Stimulated activated naive CD4-positive, alpha-beta T cell (primary cell): ENCODE measurements around the gene DYRK3.

Experiments used
- DNase-seq, 6 experiments: peaks; one replicate each; lab custom pipeline; 2025; lab: John Stamatoyannopoulos, UW

DYRK3 gene

GRCh38 chr1:206661161-206661820 is 26.0 kb downstream of the DYRK3 start:
- DNase-seq = no peak

GRCh38 chr1:206662396-206663092 is 27.2 kb downstream of the DYRK3 start:
- no peak for DNase-seq

GRCh38 chr1:206663362-206663761 is 28.0 kb downstream of the DYRK3 start:
- no peak for DNase-seq

- peak; percentile 39 to 85 (median 63) for DNase-seq
Measured at GRCh38 chr1:206663832-206664652, 28.7 kb downstream of the DYRK3 start.

- DNase-seq = no peak
Measured at GRCh38 chr1:206664740-206665139, 29.4 kb downstream of the DYRK3 start.

GRCh38 chr1:206666031-206666561 is 30.8 kb downstream of the DYRK3 start:
- no peak for DNase-seq

GRCh38 chr1:206666954-206667665 is 31.8 kb downstream of the DYRK3 start:
- DNase-seq = no peak

- DNase-seq = no peak
Measured at GRCh38 chr1:206668351-206668750, 33.0 kb downstream of the DYRK3 start.

GRCh38 chr1:206668874-206669410 is 33.6 kb downstream of the DYRK3 start:
- no peak for DNase-seq

- no peak for DNase-seq
Measured at GRCh38 chr1:206672011-206672688, 36.8 kb downstream of the DYRK3 start.

- no peak for DNase-seq
Measured at GRCh38 chr1:206672844-206673758, 37.8 kb downstream of the DYRK3 start.

- no peak for DNase-seq
Measured at GRCh38 chr1:206674236-206674635, 38.9 kb downstream of the DYRK3 start.

- DNase-seq = no peak
Measured at GRCh38 chr1:206674745-206675175, 39.4 kb downstream of the DYRK3 start.

GRCh38 chr1:206676499-206676898 is 41.2 kb downstream of the DYRK3 start:
- no peak for DNase-seq

GRCh38 chr1:206678490-206678889 is 43.2 kb downstream of the DYRK3 start:
- no peak for DNase-seq

- no peak for DNase-seq
Measured at GRCh38 chr1:206679738-206680211, 44.4 kb downstream of the DYRK3 start.

GRCh38 chr1:206680279-206680678 is 44.9 kb downstream of the DYRK3 start:
- DNase-seq = no peak

- no peak for DNase-seq
Measured at GRCh38 chr1:206681359-206681758, 46.0 kb downstream of the DYRK3 start.

GRCh38 chr1:206682111-206682510 is 46.8 kb downstream of the DYRK3 start:
- DNase-seq = no peak

- no peak for DNase-seq
Measured at GRCh38 chr1:206683313-206683712, 48.0 kb downstream of the DYRK3 start.
